Hepatocyte (in vitro differentiated cells): ENCODE results near the gene MSI2. TPM values are rescaled to one million over a fixed set of nuclear protein-coding genes. Genes with fewer than 3 reads are reported as not detected.

ENCODE experiments used
- DNase-seq: peaks from one replicate; pipeline ENCODE4 v3.0.0-alpha.2; 2016; ENCODE audit warnings: low spot score
- H2AFZ ChIP-seq: fragments of 200-600 bp; sonication (generic); 2 replicates; pipeline ENCODE4 v1.6.0; 2016; ENCODE audit warnings: antibody characterized with exemption, mild to moderate bottlenecking
- H3K27ac ChIP-seq: fragments of 200-600 bp; sonication (generic); 2 replicates; pipeline ENCODE4 v1.5.1; 2016; ENCODE audit warnings: mild to moderate bottlenecking
- H3K27me3 ChIP-seq: fragments of 200-600 bp; sonication (generic); 2 replicates; pipeline ENCODE4 v1.6.1; 2016
- H3K36me3 ChIP-seq: fragments of 200-600 bp; sonication (generic); replicated peaks from 2 replicates; pipeline ENCODE4 v1.5.1; 2016; ENCODE audit warnings: low read depth; ENCODE audit not compliant: insufficient read depth
- H3K4me1 ChIP-seq: fragments of 200-600 bp; sonication (generic); 2 replicates; pipeline ENCODE4 v1.5.1; 2016; ENCODE audit warnings: mild to moderate bottlenecking, moderate library complexity; ENCODE audit not compliant: insufficient read depth
- H3K4me2 ChIP-seq: fragments of 200-600 bp; sonication (generic); 2 replicates; pipeline ENCODE4 v1.6.0; 2016
- H3K4me3 ChIP-seq: fragments of 200-600 bp; sonication (generic); 2 replicates; pipeline ENCODE4 v1.5.1; 2016; ENCODE audit warnings: mild to moderate bottlenecking
- H3K79me2 ChIP-seq: fragments of 200-600 bp; sonication (generic); 2 replicates; pipeline ENCODE4 v1.6.0; 2017; ENCODE audit warnings: mild to moderate bottlenecking
- H3K9me2 ChIP-seq: fragments of 200-600 bp; sonication (generic); replicated peaks from 2 replicates; pipeline ENCODE4 v1.6.0; 2017; ENCODE audit warnings: mild to moderate bottlenecking; ENCODE audit not compliant: insufficient read depth
- H3K9me3 ChIP-seq: fragments of 200-600 bp; sonication (generic); 2 replicates; pipeline ENCODE4 v1.5.1; 2016; ENCODE audit warnings: low read depth, mild to moderate bottlenecking
- H4K20me1 ChIP-seq: fragments of 200-600 bp; sonication (generic); 2 replicates; pipeline ENCODE4 v1.6.0; 2016; ENCODE audit warnings: mild to moderate bottlenecking; ENCODE audit not compliant: insufficient read depth, poor library complexity, severe bottlenecking
- EZH2 ChIP-seq: fragments of 200-600 bp; sonication (generic); IDR thresholded peaks from 2 replicates; pipeline ENCODE4 v1.6.1; 2016; ENCODE audit warnings: antibody characterized with exemption, mild to moderate bottlenecking, borderline replicate concordance
- EZH2phosphoT487 ChIP-seq: fragments of 200-600 bp; sonication (generic); IDR thresholded peaks from one replicate; pipeline ENCODE4 v1.6.1; 2018; ENCODE audit warnings: antibody characterized with exemption, mild to moderate bottlenecking, low read depth, moderate library complexity; ENCODE audit not compliant: unreplicated experiment, severe bottlenecking
- WGBS: methylation state at CpG from one replicate; pipeline ENCODE4 v1.1.6; 2016; ENCODE audit warnings: low lambda C conversion rate; ENCODE audit errors: missing lambda C conversion rate; 5-methylcytosine and 5-hydroxymethylcytosine counted together
- polyA plus RNA-seq: library from polyadenylated mRNA; unstranded; fragments of >200 nt; fragmentation: Nextera tagmentation; extraction: Ambion mirVana; gene quantifications from 2 replicates; pipeline ENCODE4 v1.2.1, GENCODE V29; 2016
- total RNA-seq: library from RNA; depleted of rRNA; stranded (reverse); fragments of >200 nt; gene quantifications from 2 replicates; pipeline ENCODE4 v1.2.3, GENCODE V29; 2014
- TF ChIP-seq, protein P1 (sequence below): fragments of 200-600 bp; sonication (generic); IDR thresholded peaks from 2 replicates; pipeline ENCODE4 v1.5.1; 2016; ENCODE audit warnings: antibody characterized with exemption, mild to moderate bottlenecking; ENCODE audit not compliant: poor library complexity

MSI2 gene
- total and polyA plus RNA-seq, 2 experiments from 2014 or later: 16.1 to 60.6 TPM

DNA sequence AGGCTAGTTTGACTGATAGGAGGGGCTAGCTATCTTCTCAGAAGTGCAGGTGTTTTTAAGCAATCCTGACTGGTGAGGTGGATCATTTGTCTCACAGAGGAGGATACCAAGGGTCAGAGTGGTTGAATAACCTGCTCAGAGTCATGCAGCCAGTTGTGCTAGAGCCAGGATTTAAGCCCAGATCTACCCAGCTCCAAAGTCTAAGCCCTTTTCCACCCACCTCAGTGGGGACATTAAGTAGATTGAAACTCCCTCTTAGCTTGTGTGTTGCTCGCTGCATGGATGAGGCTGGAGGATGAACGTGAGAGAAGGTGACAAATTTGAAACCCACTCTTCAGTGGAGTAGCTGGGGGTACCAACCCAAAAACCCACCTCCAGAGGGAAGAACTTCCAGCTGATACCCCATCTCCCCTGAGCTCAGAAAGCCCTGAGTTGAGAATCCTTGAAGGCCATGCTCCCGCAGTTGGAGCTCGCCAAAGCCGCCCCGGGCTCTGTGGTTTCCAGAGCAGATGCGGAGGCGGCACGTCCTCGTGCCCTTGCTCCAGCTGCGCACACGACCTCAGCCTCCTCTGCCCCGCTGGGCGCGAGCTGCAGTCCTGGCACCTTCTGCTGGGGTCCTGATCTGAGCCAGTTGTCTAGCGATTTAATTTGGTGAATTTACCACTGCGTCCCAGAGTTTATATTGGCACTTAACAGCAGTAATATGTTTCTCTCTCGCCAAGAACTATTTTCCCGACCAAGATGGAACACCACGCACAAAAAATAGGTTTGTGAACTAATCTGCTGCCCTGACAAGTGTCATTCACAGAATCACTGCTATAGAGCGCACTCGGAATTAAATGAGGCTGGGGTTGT, 329.2 kb downstream of the MSI2 start:
- Histone ChIP-seq H4K20me1 (no peaks in the 10 kb centered on the region), H3K4me2 (no peak overlapping the region), H3K27me3 (no peaks in the 10 kb centered on the region), H3K9me2 (no peaks in the 10 kb centered on the region), H3K4me1 (no peaks in the 10 kb centered on the region), H3K27ac (no peak overlapping the region), H3K79me2 (peaks cover 3% of the 10 kb centered on the region), H3K4me3 (no peak overlapping the region), H3K36me3 (no peaks in the 10 kb centered on the region), H3K9me3 (no peaks in the 10 kb centered on the region), H2AFZ (no peak overlapping the region)
- TF ChIP-seq, protein P1, sequence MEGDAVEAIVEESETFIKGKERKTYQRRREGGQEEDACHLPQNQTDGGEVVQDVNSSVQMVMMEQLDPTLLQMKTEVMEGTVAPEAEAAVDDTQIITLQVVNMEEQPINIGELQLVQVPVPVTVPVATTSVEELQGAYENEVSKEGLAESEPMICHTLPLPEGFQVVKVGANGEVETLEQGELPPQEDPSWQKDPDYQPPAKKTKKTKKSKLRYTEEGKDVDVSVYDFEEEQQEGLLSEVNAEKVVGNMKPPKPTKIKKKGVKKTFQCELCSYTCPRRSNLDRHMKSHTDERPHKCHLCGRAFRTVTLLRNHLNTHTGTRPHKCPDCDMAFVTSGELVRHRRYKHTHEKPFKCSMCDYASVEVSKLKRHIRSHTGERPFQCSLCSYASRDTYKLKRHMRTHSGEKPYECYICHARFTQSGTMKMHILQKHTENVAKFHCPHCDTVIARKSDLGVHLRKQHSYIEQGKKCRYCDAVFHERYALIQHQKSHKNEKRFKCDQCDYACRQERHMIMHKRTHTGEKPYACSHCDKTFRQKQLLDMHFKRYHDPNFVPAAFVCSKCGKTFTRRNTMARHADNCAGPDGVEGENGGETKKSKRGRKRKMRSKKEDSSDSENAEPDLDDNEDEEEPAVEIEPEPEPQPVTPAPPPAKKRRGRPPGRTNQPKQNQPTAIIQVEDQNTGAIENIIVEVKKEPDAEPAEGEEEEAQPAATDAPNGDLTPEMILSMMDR: no peak
- TF ChIP-seq EZH2phosphoT487 (no peak), EZH2 (no peak)
- DNase-seq: no peak
- 96% methylated on average over 22 of the region's 22 CpGs for WGBS

DNA sequence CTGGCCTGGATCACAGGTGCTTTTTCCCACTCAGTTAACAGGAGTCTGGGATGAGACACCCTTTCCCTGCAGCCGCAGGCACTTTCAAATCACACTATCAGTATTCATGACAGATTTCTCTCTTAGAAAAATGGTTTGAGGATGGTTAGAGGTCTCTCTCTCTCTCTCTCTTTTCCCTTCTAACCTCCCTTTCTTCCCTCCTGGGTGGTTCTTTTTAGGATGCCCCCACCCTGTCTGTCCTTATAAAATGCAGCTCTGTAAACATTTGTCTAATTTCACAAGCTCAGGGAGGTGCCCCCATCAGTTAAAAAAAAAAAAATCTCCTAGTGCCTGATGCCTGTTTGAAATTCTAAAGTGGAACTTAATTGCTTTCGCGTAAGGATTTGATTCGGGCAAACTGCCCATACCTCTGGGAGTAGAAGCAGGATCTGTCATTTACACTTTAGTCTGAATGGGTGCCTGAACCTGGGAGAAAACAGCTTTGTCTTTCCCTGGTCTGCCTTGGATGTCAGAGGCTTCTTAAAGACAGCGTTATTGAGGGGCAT, 329.9 kb downstream of the MSI2 start:
- no peak overlapping the region for H3K4me3 ChIP-seq
- H2AFZ ChIP-seq: no peak overlapping the region
- no peaks in the 10 kb centered on the region for H3K27me3 ChIP-seq
- H3K9me2 ChIP-seq: no peaks in the 10 kb centered on the region
- no peak for DNase-seq
- H4K20me1 ChIP-seq: no peaks in the 10 kb centered on the region
- peaks cover 3% of the 10 kb centered on the region for H3K79me2 ChIP-seq
- no peaks in the 10 kb centered on the region for H3K4me1 ChIP-seq
- WGBS: 64% methylated on average over 5 of the region's 5 CpGs
- no peak overlapping the region for H3K27ac ChIP-seq
- H3K4me2 ChIP-seq: no peak overlapping the region
- TF ChIP-seq EZH2 (no peak), EZH2phosphoT487 (no peak)
- TF ChIP-seq, protein P1: no peak
- no peaks in the 10 kb centered on the region for H3K9me3 ChIP-seq
- no peaks in the 10 kb centered on the region for H3K36me3 ChIP-seq

GRCh38 chr17:57586742-57587141, 330.4 kb downstream of the MSI2 start:
- no peaks in the 10 kb centered on the region for H3K9me2 ChIP-seq
- TF ChIP-seq EZH2phosphoT487: no peak
- TF ChIP-seq EZH2: no peak
- TF ChIP-seq, protein P1: no peak

More at GRCh38 chr17:57586742-57587141, 330.4 kb downstream of the MSI2 start:
- Histone ChIP-seq H3K4me2 (no peak overlapping the region), H3K4me1 (no peaks in the 10 kb centered on the region), H2AFZ (no peak overlapping the region), H3K79me2 (peaks cover 3% of the 10 kb centered on the region), H3K36me3 (no peaks in the 10 kb centered on the region), H3K4me3 (no peak overlapping the region), H4K20me1 (no peaks in the 10 kb centered on the region), H3K27ac (no peak overlapping the region), H3K27me3 (no peaks in the 10 kb centered on the region), H3K9me3 (no peaks in the 10 kb centered on the region)
- WGBS: 91% methylated on average over 4 of the region's 4 CpGs
- DNase-seq: no peak
